MV-4-11 (cell line): Measurements from ENCODE around the gene RHAG.
A peak's percentile ranks its signal among the peaks of the same experiment; 100 is the strongest.
"Not testable (repeated sequence)": the region's sequence is repeated elsewhere in the genome, so short reads cannot be mapped to it uniquely, and the experiment has no call there.

ENCODE experiments used
- DNase-seq: peaks from one replicate; lab custom pipeline; 2025; lab: John Stamatoyannopoulos, UW

Gene RHAG

GRCh38 chr6:49635978-49636712 is 494 bp downstream of the RHAG start:
- DNase-seq: no peak

DNA sequence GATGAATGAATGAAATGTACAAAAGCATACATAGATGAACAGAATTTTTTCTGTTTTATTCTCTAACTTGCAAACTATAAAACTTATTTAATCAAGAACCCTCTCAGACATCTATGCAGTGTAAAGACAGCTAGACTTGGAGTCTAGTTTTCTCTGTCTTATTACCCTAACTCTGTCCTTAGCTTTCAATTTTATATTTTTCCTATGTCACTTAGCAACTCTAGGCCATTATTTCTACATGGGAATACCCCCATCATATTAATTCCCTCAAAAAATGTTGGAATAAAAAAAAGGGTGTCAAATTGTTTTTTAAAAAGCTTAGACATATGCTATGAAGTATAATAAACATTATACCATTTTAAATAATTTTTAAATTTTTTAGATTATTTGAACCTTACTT is 1.2 kb downstream of the RHAG start:
- DNase-seq: no peak

- DNase-seq: no peak
These were observed 1.8 kb downstream of the RHAG start for GRCh38 chr6:49634836-49635218.

DNA sequence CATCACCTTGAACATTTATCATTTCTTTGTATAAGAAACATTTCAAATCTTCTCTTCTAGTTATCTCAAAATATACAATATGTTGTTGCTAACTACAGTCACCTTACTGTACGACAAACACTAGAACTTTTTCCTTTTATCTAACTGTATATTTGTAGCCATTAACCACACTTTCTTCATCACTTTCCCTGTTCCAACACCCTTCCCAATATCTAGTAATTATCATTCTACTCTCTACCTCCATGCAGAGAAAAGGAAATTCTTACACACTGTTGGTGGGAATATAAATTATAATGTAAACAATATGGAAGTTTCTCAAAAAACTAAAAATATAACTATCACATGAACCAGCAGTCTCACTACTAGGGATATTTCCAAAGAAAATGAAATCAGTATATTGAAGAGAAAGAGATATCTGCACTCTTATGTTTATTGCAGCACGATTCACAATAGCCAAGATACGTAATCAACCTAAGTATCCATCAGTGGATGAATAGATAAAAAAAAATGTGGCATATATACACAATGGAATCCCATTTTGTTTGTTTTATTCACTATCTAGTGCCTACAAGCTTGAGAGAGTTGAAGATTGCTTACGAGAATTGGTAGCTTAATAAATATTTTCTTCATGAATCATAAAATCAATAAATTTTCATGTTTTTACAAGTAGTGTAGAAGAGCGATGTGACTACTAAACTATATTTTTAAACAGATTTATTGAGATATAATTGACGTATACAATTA is 2.4 kb downstream of the RHAG start:
- no peak for DNase-seq

DNA sequence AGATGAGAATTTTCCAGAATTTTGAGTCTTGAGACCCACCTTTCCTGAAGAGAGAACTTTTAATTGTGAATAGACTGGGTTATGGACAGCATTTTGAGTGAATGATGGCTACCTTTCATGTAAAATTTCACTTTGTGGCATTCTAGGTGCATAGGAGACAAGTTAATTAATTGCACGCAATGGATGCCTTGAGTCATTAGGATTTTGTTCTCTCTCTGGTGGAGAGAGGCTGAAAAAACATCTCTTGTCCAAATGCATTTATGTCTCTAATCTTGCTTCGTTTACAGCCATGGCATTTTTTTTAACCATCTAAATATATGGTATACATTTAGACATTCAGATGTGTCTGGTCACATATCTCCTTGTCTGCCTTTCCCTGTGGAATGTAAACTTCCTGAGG is 3.1 kb downstream of the RHAG start:
- DNase-seq: no peak

- DNase-seq: no peak
These were observed 3.9 kb downstream of the RHAG start for GRCh38 chr6:49632727-49633126.

GRCh38 chr6:49629485-49630088 is 7.1 kb downstream of the RHAG start:
- not testable (repeated sequence) for DNase-seq

- DNase-seq: no peak
These were observed 9.8 kb downstream of the RHAG start for GRCh38 chr6:49626811-49627210.

DNA sequence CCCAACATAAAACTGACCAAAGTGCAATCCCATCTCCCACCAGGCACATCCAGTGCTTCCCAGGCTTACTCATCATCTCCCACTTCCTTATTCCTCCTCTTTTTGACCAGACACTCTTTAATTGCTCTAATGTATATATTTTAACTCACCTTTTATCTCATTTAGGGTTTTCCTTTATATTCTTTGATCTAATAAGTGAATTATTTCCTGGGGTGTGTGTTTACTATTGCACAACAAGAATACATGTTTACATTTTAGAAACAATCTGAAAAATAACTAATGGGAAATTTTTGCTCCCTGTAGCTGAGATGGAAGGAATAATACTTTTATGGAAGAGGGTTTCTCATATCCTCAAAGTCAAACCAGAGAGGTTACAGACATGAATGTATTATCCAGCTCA is 18.4 kb downstream of the RHAG start:
- no peak for DNase-seq

DNA sequence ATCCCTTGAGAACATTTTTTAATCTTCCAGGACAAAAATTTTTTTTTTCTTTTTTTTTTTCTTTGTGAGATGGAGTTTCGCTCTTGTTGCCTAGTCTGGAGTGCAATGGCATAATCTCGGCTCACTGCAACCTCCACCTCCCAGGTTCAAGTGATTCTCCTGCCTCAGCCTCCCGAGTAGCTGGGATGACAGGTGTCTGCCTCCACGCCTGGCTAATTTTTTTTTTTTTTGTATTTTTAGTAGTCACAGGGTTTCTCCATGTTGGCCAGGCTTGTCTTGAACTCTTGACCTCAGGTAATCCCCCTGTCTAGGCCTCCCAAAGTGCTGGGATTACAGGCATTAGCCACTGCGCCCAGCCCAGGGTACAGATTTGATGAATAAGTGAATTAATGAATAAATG is 22.5 kb downstream of the RHAG start:
- not testable (repeated sequence) for DNase-seq

- no peak for DNase-seq
These were observed 27.4 kb downstream of the RHAG start for GRCh38 chr6:49609285-49609684.

DNA sequence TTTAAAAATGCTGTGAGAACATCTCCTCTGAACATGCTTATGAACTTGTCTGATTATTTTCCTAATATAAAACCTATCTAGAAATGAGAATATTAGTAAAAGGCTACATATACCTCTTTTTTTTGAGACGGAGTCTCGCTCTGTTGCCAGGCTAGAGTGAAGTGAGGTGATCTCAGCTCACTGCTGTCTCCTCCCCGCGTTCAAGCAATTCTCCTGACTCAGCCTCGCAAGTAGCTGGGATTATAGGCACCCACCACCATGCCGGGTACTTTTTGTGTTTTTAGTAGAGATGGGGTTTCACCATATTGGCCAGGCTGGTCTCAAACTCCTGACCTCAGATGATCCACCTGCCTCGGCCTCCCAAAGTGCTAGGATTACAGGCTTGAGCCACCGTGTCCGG is 28.4 kb downstream of the RHAG start:
- DNase-seq: not testable (repeated sequence)

DNA sequence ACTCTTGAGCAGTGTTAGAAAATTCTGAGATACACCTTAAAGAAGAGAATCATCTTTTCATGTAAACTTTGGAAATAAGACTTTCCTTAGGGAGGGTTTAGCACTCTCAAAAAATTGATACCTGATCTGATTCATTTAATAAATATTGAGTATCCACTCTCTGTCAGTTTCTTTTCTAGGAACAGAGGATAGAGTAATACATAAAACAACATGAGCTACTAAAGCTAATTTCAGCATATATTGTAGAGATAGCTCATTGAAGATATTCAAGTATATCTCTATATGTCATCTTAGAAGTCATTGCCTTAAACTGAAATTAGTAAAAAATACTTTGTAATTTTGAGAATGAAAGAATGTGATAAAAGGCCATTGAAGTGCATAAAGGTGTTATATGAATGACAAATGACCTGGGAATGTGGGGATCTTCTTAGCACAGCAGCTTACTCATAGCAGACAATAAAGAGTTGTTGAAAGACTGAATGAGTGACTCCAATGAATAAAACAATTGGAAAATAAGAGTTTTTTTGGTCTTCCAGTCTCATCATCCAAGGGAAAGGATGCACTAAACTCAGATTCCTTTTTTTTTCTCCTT is 29.2 kb downstream of the RHAG start:
- DNase-seq: no peak

DNA sequence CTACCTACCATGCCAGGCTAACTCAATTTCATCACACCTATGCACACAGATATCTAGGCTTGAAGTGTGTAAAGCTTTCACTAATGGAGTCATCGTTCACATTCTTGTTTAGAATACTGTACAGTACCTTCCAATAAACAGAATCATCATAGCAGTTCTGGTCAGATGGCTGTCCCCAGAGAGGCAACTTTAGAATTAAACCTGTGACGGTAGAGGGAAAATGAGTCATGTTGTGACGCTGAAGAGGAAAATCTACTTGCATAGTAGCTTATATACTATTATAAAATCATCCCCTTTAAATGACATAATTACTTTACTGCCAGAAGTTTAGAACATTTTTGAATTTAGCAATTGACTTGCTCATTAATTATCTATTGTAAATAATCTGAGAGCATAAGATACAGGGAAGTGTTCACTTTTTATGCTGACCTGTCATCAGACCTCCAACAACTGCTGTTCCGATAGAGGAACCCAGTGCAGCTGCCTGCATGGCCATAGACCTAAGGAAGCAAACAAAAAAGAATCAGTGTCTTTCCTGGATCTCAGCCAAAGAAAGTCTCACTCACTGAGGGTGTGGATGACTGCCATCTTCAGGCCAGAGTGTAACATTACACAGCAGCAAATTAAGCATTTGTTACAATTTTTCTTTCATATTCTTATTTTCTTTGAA is 29.8 kb downstream of the RHAG start:
- peak; percentile 70 for DNase-seq

DNA sequence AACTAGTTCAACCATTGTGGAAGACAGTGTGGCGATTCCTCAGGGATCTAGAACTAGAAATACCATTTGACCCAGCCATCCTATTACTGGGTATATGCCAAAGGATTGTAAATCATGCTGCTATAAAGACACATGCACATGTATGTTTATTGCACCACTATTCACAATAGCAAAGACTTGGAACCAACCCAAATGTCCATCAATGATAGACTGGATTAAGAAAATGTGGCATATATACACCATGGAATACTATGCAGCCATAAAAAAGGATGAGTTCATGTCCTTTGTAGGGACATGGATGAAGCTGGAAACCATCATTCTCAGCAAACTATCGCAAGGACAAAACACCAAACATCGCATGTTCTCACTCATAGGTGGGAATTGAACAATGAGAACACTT is 32.6 kb downstream of the RHAG start:
- DNase-seq: not testable (repeated sequence)

- not testable (repeated sequence) for DNase-seq
These were observed 49.4 kb downstream of the RHAG start for GRCh38 chr6:49587262-49587661.

GRCh38 chr6:49582529-49582928 is 54.1 kb downstream of the RHAG start:
- no peak for DNase-seq

GRCh38 chr6:49579649-49580048 is 57.0 kb downstream of the RHAG start:
- DNase-seq: no peak

GRCh38 chr6:49576618-49577017 is 60.0 kb downstream of the RHAG start:
- no peak for DNase-seq

DNA sequence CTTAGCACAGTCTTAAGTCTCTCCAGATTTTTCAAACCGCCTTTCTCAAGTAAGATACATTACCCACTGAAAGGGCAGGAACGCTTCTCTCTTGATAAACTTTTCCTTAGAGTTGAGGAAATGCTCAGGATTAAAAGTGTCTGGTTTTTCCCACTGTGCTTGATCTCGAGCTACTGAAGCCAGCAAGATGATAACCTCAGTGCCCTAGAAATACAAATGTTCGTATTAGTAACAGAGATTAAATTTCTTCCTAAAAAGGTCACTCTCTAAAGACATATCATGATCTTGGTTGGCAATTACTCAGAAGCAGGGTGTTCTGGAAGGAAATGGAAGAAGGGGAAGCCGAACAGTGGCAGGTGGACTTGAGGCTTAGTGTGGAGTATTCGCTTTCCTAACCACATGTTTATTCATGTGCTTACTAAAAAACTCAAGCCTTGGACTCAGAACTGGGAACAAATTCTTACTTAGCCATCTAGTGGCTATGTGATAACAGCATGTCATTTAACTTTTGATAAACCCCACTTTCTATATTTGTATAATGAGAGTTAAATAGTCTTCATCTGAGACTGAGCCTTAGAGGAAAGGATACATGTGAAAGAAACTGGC is 66.1 kb downstream of the RHAG start:
- DNase-seq: no peak

GRCh38 chr6:49565855-49566254 is 70.8 kb downstream of the RHAG start:
- no peak for DNase-seq

DNA sequence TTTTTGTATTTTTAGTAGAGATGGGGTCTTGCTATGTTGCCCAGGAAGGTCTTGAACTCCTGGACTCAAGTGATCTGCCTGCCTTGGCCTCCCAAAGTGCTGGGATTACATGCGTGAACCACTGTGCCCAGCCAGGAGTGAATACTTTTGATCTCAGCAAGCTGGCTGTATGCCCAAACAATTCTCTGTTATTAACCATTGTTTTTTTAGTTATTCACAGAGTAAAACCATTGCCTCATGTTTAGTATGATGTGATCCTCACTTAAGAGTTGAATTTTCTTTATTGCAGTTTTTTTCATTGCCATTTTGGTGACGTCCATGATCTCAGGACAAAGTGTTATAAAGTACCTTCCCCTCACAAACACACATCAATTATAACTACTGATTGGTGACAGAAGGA is 71.4 kb downstream of the RHAG start:
- no peak for DNase-seq
